ENCODE results near the gene POLD1. TPM values are rescaled to one million over a fixed set of nuclear protein-coding genes. Genes with fewer than 3 reads are reported as not detected.

POLD1 gene
- total RNA-seq, 1 donor from 2014 or later, result 141 TPM

GRCh38 chr19:50416034-50416977 lies 32.2 kb downstream of the POLD1 start:
- intact Hi-C loops (cut with micrococcal nuclease), result no loop called here

- intact Hi-C loops (cut with micrococcal nuclease), result no loop called here
Observed at GRCh38 chr19:50417111-50418081, 33.2 kb downstream of the POLD1 start.

GRCh38 chr19:50418176-50419021 lies 34.3 kb downstream of the POLD1 start, which contains the start of gene SPIB:
TSS of gene SPIB (plus strand) at chr19:50418938. CDS start at chr19:50418963, 25 bp downstream.
- intact Hi-C loops (cut with micrococcal nuclease), result no loop called here

GRCh38 chr19:50419022-50419579 lies 35.0 kb downstream of the POLD1 start:
- intact Hi-C loops (cut with micrococcal nuclease), result no loop called here

GRCh38 chr19:50419580-50420035 lies 35.5 kb downstream of the POLD1 start:
- intact Hi-C loops (cut with micrococcal nuclease), result no loop called here

- intact Hi-C loops (cut with micrococcal nuclease), result no loop called here
Observed at GRCh38 chr19:50420127-50420526, 36.0 kb downstream of the POLD1 start.

GRCh38 chr19:50420808-50421207 lies 36.7 kb downstream of the POLD1 start:
- intact Hi-C loops (cut with micrococcal nuclease), result no loop called here

- intact Hi-C loops (cut with micrococcal nuclease), result no loop called here
Observed at GRCh38 chr19:50422397-50423278, 38.5 kb downstream of the POLD1 start.

GRCh38 chr19:50423279-50424113 lies 39.3 kb downstream of the POLD1 start:
- intact Hi-C loops (cut with micrococcal nuclease), result no loop called here

GRCh38 chr19:50425581-50425980 lies 41.4 kb downstream of the POLD1 start:
- intact Hi-C loops (cut with micrococcal nuclease), result no loop called here

GRCh38 chr19:50427318-50427925 lies 43.3 kb downstream of the POLD1 start:
- intact Hi-C loops (cut with micrococcal nuclease), result no loop called here

- intact Hi-C loops (cut with micrococcal nuclease), result no loop called here
Observed at GRCh38 chr19:50427997-50428425, 43.9 kb downstream of the POLD1 start.

- intact Hi-C loops (cut with micrococcal nuclease), result no loop called here
Observed at GRCh38 chr19:50428772-50429463, 44.8 kb downstream of the POLD1 start.

GRCh38 chr19:50430888-50431342 lies 46.8 kb downstream of the POLD1 start:
- intact Hi-C loops (cut with micrococcal nuclease), result loop anchor here (5.0 kb wide), 1 partner anchor 49 kb away; the partner anchor contains the start of gene POLD1

GRCh38 chr19:50431343-50432220 lies 47.4 kb downstream of the POLD1 start:
- intact Hi-C loops (cut with micrococcal nuclease), result loop anchor here (5.0 kb wide), 1 partner anchor 49 kb away; the partner anchor contains the start of gene POLD1
